ENCODE results near the gene LRRC40. TPM values are rescaled to one million over a fixed set of nuclear protein-coding genes. Genes with fewer than 3 reads are reported as not detected.

Gene LRRC40
- total RNA-seq, 1 donor from 2014 or later: 28.7 TPM

- Mint-ChIP-seq H3K27ac (no peak overlapping the region), H3K9me3 (ENCODE audit: low read depth) (no peaks in the 10 kb centered on the region), H3K4me1 (ENCODE audit: low read depth) (no peaks in the 10 kb centered on the region), H3K27me3 (no peaks in the 10 kb centered on the region), H3K4me3 (ENCODE audit: low read depth) (no peak overlapping the region), H3K36me3 (ENCODE audit: insufficient read depth) (no peaks in the 10 kb centered on the region)
- no peak for DNase-seq (ENCODE audit: low spot score, unreplicated experiment)
- TF ChIP-seq CTCF (IDR thresholded peaks at IDR 0.05; ENCODE audit: unreplicated experiment): no peak
These were observed 96.1 kb downstream of the LRRC40 start for GRCh38 chr1:70109241-70109640.

GRCh38 chr1:70103770-70104169 lies 101.6 kb downstream of the LRRC40 start:
- H3K36me3 Mint-ChIP-seq (ENCODE audit: insufficient read depth): no peaks in the 10 kb centered on the region
- no peak overlapping the region for H3K4me3 Mint-ChIP-seq (ENCODE audit: low read depth)
- no peaks in the 10 kb centered on the region for H3K4me1 Mint-ChIP-seq (ENCODE audit: low read depth)
- TF ChIP-seq CTCF (IDR thresholded peaks at IDR 0.05; ENCODE audit: unreplicated experiment): no peak
- no peak for DNase-seq (ENCODE audit: low spot score, unreplicated experiment)
- H3K9me3 Mint-ChIP-seq (ENCODE audit: low read depth): no peaks in the 10 kb centered on the region
- no peak overlapping the region for H3K27ac Mint-ChIP-seq
- H3K27me3 Mint-ChIP-seq: no peaks in the 10 kb centered on the region

GRCh38 chr1:70101774-70102173 lies 103.6 kb downstream of the LRRC40 start:
- Mint-ChIP-seq H3K27me3 (no peaks in the 10 kb centered on the region), H3K9me3 (ENCODE audit: low read depth) (no peaks in the 10 kb centered on the region), H3K36me3 (ENCODE audit: insufficient read depth) (no peaks in the 10 kb centered on the region), H3K4me1 (ENCODE audit: low read depth) (no peaks in the 10 kb centered on the region), H3K4me3 (ENCODE audit: low read depth) (no peak overlapping the region), H3K27ac (no peak overlapping the region)
- TF ChIP-seq CTCF (IDR thresholded peaks at IDR 0.05; ENCODE audit: unreplicated experiment): no peak
- no peak for DNase-seq (ENCODE audit: low spot score, unreplicated experiment)

- no peak for TF ChIP-seq CTCF (IDR thresholded peaks at IDR 0.05; ENCODE audit: unreplicated experiment)
- no peaks in the 10 kb centered on the region for H3K36me3 Mint-ChIP-seq (ENCODE audit: insufficient read depth)
- H3K4me3 Mint-ChIP-seq (ENCODE audit: low read depth): no peak overlapping the region
- H3K27me3 Mint-ChIP-seq: no peaks in the 10 kb centered on the region
- H3K27ac Mint-ChIP-seq: no peak overlapping the region
- H3K4me1 Mint-ChIP-seq (ENCODE audit: low read depth): no peaks in the 10 kb centered on the region
- DNase-seq (ENCODE audit: low spot score, unreplicated experiment): no peak
- no peaks in the 10 kb centered on the region for H3K9me3 Mint-ChIP-seq (ENCODE audit: low read depth)
These were observed 104.1 kb downstream of the LRRC40 start for GRCh38 chr1:70101231-70101630.

Other genes starting within 250 kb of the LRRC40 start
- 314 and 318 TPM in 2 replicates for gene SRSF11, start 15.8 kb upstream of the LRRC40 start, total RNA-seq
- gene ANKRD13C, start 149.1 kb upstream of the LRRC40 start, total RNA-seq: 19.6 and 21.5 TPM in 2 replicates
- 17.3 and 17.6 TPM in 2 replicates for gene CTH, start 205.7 kb upstream of the LRRC40 start, total RNA-seq

Data from progenitor cell of endocrine pancreas (in vitro differentiated cells).